OCI-LY3 (cell line): ENCODE results near the gene GPR6.

Experiments used
- H2AFZ ChIP-seq: fragments of 200-600, 300-600 bp; shearing (Covaris generic); 2 replicates; pipeline ENCODE4 v1.6.0; 2014; ENCODE audit warnings: antibody characterized with exemption, low read depth, low read length
- H3K27ac ChIP-seq: fragments of 200-600, 300-600 bp; sonication (generic); 2 replicates; pipeline ENCODE4 v1.5.1; 2014; ENCODE audit warnings: mild to moderate bottlenecking, low read length, moderate library complexity, mixed read lengths
- H3K27me3 ChIP-seq: fragments of 200-600, 300-600 bp; sonication (generic); 2 replicates; pipeline ENCODE4 v1.6.1; 2014; ENCODE audit warnings: low read depth, low read length, mixed read lengths
- H3K36me3 ChIP-seq: fragments of 200-600, 300-600 bp; sonication (generic); replicated peaks from 2 replicates; pipeline ENCODE3; 2014; ENCODE audit warnings: low read depth, low read length, mixed read lengths
- H3K4me1 ChIP-seq: fragments of 300-600, 200-600 bp; sonication (generic); 2 replicates; pipeline ENCODE4 v1.6.1; 2014; ENCODE audit warnings: low read length, mixed read lengths
- H3K4me2 ChIP-seq: fragments of 200-600, 300-600 bp; sonication (generic); 2 replicates; pipeline ENCODE4 v1.6.1; 2014; ENCODE audit warnings: low read length, mixed read lengths
- H3K4me3 ChIP-seq: fragments of 300-600, 200-600 bp; sonication (generic); 2 replicates; pipeline ENCODE4 v1.5.1; 2014; ENCODE audit warnings: antibody characterized with exemption, mild to moderate bottlenecking, low read length, moderate library complexity
- H3K79me2 ChIP-seq: fragments of 300-600, 200-600 bp; shearing (Covaris generic); 2 replicates; pipeline ENCODE4 v1.6.1; 2014; ENCODE audit warnings: mild to moderate bottlenecking, low read length, mixed read lengths
- H3K9ac ChIP-seq: fragments of 300-600, 200-600 bp; shearing (Covaris generic); 2 replicates; pipeline ENCODE4 v1.6.0; 2014; ENCODE audit warnings: mild to moderate bottlenecking, low read length, moderate library complexity
- H3K9me3 ChIP-seq: fragments of 200-600, 300-600 bp; shearing (Covaris generic); 2 replicates; pipeline ENCODE4 v1.6.1; 2014; ENCODE audit warnings: low read length, mixed read lengths; ENCODE audit not compliant: insufficient read depth
- H4K20me1 ChIP-seq: fragments of 200-600, 300-600 bp; sonication (generic); 2 replicates; pipeline ENCODE4 v1.6.1; 2016; ENCODE audit warnings: low read length, mixed read lengths; ENCODE audit not compliant: insufficient read depth
- CTCF ChIP-seq: fragments of 200-600, 300-600 bp; sonication (generic); IDR thresholded peaks from 2 replicates; pipeline ENCODE4 v1.5.1; 2014; ENCODE audit warnings: antibody characterized with exemption, low read length, low read depth
- EZH2phosphoT487 ChIP-seq: fragments of 200-600 bp; shearing (Covaris generic); IDR thresholded peaks from 2 replicates; pipeline ENCODE4 v1.6.1; 2018; ENCODE audit warnings: antibody characterized with exemption, mixed run types, low read depth

The GPR6 gene

DNA sequence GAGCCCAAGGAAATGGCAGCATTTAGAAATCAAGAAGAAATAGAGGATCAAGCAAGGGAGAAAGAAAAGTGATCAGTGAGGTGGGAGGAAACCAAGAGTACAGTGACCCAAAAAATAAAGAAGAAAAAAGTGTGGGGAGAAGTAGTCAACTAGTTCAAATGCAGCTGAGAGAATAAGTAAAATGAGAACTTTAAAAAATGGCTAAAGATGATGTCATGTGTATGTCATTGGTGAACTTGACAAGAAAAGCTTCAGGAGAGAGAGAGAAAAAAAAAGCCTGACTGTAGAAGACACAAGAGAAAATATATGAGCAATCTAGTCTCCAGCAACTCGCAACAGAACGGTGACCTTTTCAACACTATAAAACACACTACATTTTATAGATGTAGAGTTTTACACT is 6.3 kb downstream of the GPR6 start:
- H2AFZ ChIP-seq: no peak overlapping the region
- no peaks in the 10 kb centered on the region for H3K9me3 ChIP-seq
- H3K4me1 ChIP-seq: no peaks in the 10 kb centered on the region
- no peaks in the 10 kb centered on the region for H3K79me2 ChIP-seq
- TF ChIP-seq CTCF: no peak
- no peak for TF ChIP-seq EZH2phosphoT487
- no peaks in the 10 kb centered on the region for H3K27me3 ChIP-seq
- H3K27ac ChIP-seq: no peak overlapping the region
- H3K4me3 ChIP-seq: no peak overlapping the region
- H3K9ac ChIP-seq: no peak overlapping the region
- no peaks in the 10 kb centered on the region for H3K36me3 ChIP-seq
- no peaks in the 10 kb centered on the region for H4K20me1 ChIP-seq
- no peak overlapping the region for H3K4me2 ChIP-seq

- Histone ChIP-seq H3K9me3 (no peaks in the 10 kb centered on the region), H3K79me2 (no peaks in the 10 kb centered on the region), H3K4me1 (peaks cover 10% of the 10 kb centered on the region), H3K36me3 (no peaks in the 10 kb centered on the region), H4K20me1 (no peaks in the 10 kb centered on the region), H2AFZ (no peak overlapping the region), H3K4me2 (no peak overlapping the region), H3K9ac (no peak overlapping the region), H3K4me3 (no peak overlapping the region), H3K27ac (no peak overlapping the region), H3K27me3 (no peaks in the 10 kb centered on the region)
- TF ChIP-seq EZH2phosphoT487 (no peak), CTCF (no peak)
Observed at GRCh38 chr6:109987196-109987595, 9.1 kb downstream of the GPR6 start.

- H3K4me2 ChIP-seq: no peak overlapping the region
- no peaks in the 10 kb centered on the region for H3K27me3 ChIP-seq
- no peaks in the 10 kb centered on the region for H3K36me3 ChIP-seq
- peaks cover 10% of the 10 kb centered on the region for H3K4me1 ChIP-seq
- H3K9ac ChIP-seq: no peak overlapping the region
- H3K79me2 ChIP-seq: no peaks in the 10 kb centered on the region
- H2AFZ ChIP-seq: no peak overlapping the region
- no peaks in the 10 kb centered on the region for H4K20me1 ChIP-seq
- no peak overlapping the region; the same call in 1 of the 2 replicates for H3K27ac ChIP-seq
- no peak overlapping the region for H3K4me3 ChIP-seq
- H3K9me3 ChIP-seq: no peaks in the 10 kb centered on the region
- TF ChIP-seq EZH2phosphoT487: no peak
- TF ChIP-seq CTCF: no peak
Observed at GRCh38 chr6:109991201-109992101, 13.3 kb downstream of the GPR6 start.

DNA sequence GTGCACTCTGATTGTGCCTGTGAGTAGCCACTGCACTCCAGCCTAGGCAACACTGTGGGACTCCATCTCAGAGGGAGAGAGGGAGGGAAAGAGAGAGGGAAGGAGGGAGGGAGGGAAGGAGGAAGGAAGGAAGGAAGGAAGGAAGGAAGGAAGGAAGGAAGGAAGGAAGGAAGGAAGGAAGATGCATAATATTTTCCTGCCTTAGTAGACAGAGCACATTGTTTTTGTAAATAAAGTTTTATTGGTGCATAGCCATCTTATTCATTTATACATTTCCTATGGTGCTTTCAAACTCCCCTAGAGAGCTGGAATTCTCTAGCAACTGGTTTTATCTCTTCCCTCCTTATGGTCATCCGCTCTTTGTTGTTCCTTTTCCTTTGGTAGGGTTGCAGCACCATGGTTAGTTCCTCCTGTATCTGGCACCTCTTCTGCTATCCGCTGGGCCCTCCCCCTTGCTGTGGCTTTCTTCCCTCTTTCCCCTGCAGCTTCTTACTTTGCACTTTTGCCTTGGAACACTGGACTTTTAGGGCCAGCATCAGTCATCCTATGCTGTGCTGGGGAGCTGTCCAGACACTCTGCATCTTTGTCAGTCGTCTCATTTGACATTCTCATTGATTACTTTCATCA is 20.2 kb downstream of the GPR6 start:
- peaks cover 3% of the 10 kb centered on the region for H3K36me3 ChIP-seq
- H3K79me2 ChIP-seq: no peaks in the 10 kb centered on the region
- H3K4me3 ChIP-seq: no peak overlapping the region
- H3K27me3 ChIP-seq: no peaks in the 10 kb centered on the region
- H3K9ac ChIP-seq: no peak overlapping the region
- no peak overlapping the region for H3K4me2 ChIP-seq
- TF ChIP-seq EZH2phosphoT487 (no peak), CTCF (no peak)
- H2AFZ ChIP-seq: no peak overlapping the region
- H3K4me1 ChIP-seq: 0 out of 2 replicates have a peak, but pooled peaks cover 3% of the 10 kb centered on the region
- H4K20me1 ChIP-seq: no peaks in the 10 kb centered on the region
- no peak overlapping the region for H3K27ac ChIP-seq
- peaks cover 8% of the 10 kb centered on the region; the same call in 1 of the 2 replicates for H3K9me3 ChIP-seq
